ENCODE results near the gene EGFR.
A peak's percentile ranks its signal among the peaks of the same experiment; 100 is the strongest.

EGFR gene

GRCh38 chr7:55036950-55037736, 18.3 kb downstream of the EGFR start:
- DNase-seq (ENCODE audit: low read depth), result no peak

GRCh38 chr7:55043691-55044370, 25.0 kb downstream of the EGFR start:
- DNase-seq (ENCODE audit: low read depth), result no peak

GRCh38 chr7:55044371-55044717, 25.5 kb downstream of the EGFR start:
- DNase-seq (ENCODE audit: low read depth), result no peak

DNA sequence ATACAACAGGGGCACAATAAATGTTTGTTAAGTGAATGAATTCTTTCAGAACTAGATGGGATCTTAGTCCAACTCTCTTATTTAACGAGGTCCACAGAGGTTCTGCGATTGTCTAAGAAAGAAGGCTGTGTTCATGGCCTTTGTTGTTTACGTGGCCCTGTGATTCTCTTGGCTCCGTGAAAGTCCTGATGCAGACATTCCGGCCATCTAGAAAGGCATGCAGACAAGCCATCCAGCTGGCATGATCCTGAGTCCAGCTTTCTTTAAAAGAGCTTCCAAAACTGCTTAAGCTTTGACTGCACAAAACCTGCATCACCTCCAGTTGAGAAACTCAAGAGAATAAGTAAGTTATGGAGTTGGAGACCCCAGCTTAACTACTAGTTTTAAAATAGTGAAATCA, 26.0 kb downstream of the EGFR start:
- DNase-seq (ENCODE audit: low read depth), result no peak

DNA sequence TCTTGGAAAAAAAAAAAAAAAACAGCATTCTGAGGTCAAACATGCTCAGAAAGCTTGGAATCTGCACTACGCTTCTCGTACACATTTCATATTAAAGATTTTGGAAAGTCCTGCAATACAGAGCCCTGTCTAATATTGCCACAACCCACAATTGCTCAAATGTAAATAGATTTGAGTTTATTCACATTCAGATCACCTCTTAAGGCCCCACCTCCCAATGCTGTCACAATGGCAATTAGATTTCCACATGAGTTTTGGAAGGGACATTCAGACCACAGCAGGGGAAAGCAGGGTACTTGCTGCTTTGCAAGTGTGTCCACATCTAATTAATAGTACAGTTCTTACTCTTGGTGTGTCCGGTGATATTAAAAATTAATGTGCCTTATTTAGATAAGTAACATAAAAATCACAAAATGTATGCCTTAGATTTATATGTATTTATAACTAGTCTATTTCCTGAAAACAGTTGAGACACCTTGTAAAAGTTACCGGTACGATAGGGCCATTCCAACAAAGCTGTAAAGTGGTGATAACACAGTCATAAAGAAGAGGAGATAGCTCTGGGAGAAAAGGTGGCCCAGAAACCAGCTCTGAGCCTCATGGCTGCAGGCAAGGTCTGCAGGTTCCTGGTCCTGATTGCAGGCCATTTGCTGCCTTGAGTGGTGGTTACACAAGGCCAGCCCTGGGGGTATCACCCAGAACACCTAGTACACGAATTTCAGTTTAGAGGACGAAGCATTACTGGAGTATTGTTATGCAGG, 27.9 kb downstream of the EGFR start:
- DNase-seq (ENCODE audit: low read depth), result no peak

- DNase-seq (ENCODE audit: low read depth), result no peak
These were observed 29.5 kb downstream of the EGFR start for GRCh38 chr7:55048221-55048859.

DNA sequence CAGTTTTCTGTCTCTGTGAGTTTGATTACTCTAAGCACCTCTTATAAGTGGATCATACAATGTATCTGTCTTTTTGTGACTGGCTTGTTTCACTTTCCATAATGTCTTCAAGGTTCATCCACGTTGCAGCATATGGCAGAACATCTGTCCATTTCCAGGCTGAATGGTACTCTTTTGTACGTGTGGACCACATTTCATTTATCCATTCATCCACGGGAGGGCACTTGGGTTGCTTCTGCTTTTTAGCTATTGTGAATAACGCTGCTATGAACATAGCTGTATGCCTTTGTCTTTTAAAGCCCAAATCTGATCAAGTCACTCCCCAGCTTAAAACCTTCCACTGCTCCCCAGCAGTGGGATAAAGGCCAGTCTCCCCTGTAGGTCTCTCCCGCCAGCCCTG, 31.5 kb downstream of the EGFR start:
- no peak for DNase-seq (ENCODE audit: low read depth)

DNA sequence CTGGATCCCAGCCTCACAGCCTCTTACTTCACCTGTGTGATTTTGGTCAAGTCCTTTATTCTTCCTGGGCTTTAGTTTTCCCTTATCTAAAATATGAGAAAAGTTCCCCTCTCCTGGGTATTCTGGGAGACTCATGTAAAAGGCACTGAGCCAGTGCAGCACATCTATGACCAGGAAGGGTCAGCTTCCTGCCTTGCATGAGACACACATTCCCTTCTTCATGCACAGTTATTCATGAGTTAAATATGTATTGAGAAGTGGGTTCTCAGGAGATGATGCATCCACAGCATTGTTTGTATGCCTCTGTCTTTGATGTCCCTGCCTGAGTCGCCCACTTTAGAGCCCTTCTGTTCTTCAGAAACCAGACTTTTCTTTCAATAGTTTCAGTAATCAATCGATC, 33.3 kb downstream of the EGFR start:
- DNase-seq (ENCODE audit: low read depth), result peak; percentile 72

- DNase-seq (ENCODE audit: low read depth), result no peak
These were observed 34.1 kb downstream of the EGFR start for GRCh38 chr7:55052741-55053427.

DNA sequence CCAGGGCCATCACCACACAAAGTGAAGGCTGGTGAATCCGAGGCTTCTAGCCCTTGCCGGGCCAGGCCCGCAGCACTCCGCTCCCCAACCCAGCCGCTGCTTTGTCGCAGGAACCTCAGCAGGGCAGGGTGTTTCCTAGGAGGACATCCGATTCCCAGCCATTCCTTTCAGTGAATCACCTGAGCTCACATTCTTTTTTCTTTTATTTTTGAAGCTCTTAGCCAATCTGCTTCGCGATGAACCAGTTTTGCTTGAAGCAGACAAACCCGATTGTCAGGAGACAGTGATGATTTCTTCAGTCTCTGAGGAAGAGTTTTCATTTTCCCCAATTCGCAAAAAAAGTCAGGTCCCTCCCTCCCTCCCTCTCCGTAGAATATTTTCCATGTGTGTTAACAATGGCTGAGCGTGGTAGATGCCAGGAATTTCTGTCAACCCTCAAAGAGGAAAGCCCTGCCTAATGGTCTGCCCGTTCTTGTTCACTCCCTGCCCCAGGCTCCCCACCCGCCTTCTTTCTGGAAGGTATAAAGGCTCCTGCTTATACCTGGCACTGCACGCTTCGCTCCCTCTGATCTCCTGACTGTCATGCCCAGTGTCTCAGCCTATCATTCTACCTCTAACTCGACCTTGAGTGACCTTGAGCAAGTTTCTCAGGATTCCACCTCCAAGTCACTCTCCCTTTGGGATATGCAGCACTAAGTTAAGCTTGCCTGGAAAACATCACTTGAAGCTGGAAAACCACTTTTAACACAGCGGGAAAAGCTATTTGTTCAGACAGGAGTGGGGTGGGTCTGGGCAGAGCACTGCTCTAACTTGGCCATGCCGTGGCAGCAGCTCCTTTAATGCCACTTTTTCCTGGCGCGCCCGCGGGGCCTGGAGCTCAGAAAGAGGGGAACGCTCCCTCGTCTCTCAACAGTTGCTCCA, 35.1 kb downstream of the EGFR start:
- no peak for DNase-seq (ENCODE audit: low read depth)

DNA sequence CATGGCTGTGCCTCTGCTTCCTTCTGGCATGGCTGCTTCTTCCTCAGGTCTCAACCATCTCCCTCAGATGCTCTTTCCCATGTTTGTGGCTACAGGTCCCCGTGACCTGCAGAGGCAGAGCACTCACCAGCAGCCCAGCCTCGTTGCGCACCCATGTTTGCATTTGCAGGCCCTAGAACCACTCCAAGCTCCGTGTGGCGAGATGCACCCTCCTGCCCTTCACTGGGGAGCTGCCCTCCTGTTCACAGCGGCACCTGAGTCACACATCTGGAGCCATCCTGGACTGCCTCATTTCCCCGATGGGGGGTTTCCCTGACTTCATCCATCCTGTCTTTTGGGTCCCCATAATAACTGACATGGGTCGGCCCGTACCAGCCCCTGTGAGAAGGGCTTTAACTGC, 35.9 kb downstream of the EGFR start:
- no peak for DNase-seq (ENCODE audit: low read depth)

DNA sequence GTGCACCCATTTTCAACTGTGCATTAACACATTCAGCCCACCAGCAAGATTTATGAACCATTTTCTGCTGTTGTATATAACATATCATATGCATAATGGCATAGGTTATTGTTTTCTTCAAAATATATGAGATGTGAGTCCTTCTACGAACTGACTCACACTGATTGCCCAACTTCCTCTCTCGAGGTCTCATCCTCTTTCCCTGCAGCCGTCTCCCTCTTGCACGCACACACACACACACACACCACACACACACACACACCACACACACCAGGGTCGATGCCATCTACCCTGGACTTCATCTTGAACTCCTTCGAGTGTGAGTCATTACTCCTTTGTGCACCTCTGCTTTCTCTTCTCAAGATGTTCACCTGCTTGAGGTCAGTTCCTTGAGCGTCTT, 36.7 kb downstream of the EGFR start:
- no peak for DNase-seq (ENCODE audit: low read depth)

DNA sequence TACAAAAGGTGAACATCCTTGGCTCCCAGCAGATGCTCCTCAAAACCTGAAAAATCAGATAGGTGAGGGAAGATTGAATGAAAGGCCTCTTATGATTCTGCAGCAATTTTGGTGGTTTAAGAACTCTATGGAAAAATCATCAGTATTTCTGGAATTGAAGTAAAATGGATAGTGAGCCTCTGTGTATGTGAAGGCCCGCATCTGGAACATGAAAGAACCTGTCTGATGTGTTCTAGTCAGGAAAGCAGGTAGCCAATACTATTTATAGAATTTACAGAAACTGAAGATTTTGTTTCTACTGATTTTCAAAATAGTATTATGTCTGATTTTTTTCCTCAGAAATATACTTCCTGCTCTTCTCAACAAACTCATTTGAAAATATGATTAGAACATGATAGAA, 37.3 kb downstream of the EGFR start:
- no peak for DNase-seq (ENCODE audit: low read depth)

GRCh38 chr7:55056577-55057480, 38.0 kb downstream of the EGFR start:
- DNase-seq (ENCODE audit: low read depth), result no peak

GRCh38 chr7:55058314-55058713, 39.5 kb downstream of the EGFR start:
- no peak for DNase-seq (ENCODE audit: low read depth)

GRCh38 chr7:55059021-55059420, 40.2 kb downstream of the EGFR start:
- DNase-seq (ENCODE audit: low read depth), result no peak

DNA sequence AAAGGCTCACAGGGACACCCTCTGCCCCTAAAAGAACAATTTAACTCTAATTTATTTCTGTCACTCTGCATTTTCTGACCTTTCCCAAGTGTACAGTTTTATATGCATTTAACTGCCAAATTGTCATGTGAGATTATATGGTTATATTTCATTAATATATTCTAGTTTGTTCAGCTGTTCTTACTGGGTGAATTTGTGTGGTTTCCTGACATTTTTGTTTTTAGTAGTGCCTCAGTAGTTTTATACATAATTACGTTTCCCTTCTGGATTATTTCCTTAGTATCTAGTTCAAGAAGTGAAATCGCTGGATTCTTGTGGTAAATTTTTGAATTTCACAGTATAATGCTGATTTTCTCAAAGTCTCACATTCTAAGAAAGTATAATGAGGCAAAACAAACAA, 41.3 kb downstream of the EGFR start:
- DNase-seq (ENCODE audit: low read depth), result no peak

GRCh38 chr7:55060636-55061022, 41.8 kb downstream of the EGFR start:
- no peak for DNase-seq (ENCODE audit: low read depth)

GRCh38 chr7:55061726-55062499, 43.1 kb downstream of the EGFR start:
- DNase-seq (ENCODE audit: low read depth), result no peak

Data from HS-5 (cell line).